GM18505 (cell line): ENCODE results near the gene DPYSL4.
A peak's percentile ranks its signal among the peaks of the same experiment; 100 is the strongest.

Experiments
- ATAC-seq: cut with Tn5 transposase; IDR thresholded peaks from one replicate; pipeline ENCODE4 v1.9.1; 2021; ENCODE audit not compliant: unreplicated experiment
- POLR2A ChIP-seq: IDR thresholded peaks from 4 replicates; pipeline ENCODE4 v1.6.1; 2011; ENCODE audit warnings: borderline replicate concordance; ENCODE audit not compliant: insufficient read depth, insufficient read length; ENCODE audit errors: extremely low read depth

DPYSL4 gene

GRCh38 chr10:132186488-132187429, at the start of gene DPYSL4:
Gene DPYSL4, plus strand, starts transcription at chr10:132186948. Its CDS starts 116 bp downstream, at chr10:132187064.
- no peak for ATAC-seq
- TF ChIP-seq POLR2A: no peak

- TF ChIP-seq POLR2A: no peak
Observed at GRCh38 chr10:132137111-132138072, 49.4 kb upstream of the DPYSL4 start.

GRCh38 chr10:132138133-132138532, 48.6 kb upstream of the DPYSL4 start:
- TF ChIP-seq POLR2A: no peak
- no peak for ATAC-seq

More at GRCh38 chr10:132137111-132138072, 49.4 kb upstream of the DPYSL4 start:
- no peak for ATAC-seq

DNA sequence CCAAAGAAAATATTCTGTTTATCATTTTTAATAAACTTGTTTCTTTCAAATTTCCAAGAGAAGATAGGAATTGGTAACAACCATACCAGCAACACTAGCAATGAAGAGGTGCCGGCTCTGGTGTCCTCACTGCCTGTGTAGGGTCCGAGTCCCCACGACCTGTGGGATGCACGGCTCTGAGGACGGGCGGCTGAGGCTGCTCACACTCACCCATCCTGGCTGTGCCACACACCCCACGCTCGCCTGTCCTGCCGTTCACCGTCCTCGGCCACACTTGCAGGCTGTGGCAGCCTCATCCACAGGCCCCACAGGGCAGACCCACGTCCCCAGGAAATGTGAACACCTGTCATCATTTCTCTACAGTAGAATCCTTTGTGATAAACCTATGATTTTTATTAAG, 48.2 kb upstream of the DPYSL4 start:
- no peak for ATAC-seq
- TF ChIP-seq POLR2A: no peak

GRCh38 chr10:132139526-132139925, 47.2 kb upstream of the DPYSL4 start:
- no peak for ATAC-seq
- no peak for TF ChIP-seq POLR2A

- no peak for ATAC-seq
- TF ChIP-seq POLR2A: no peak
Observed at GRCh38 chr10:132140167-132140925, 46.4 kb upstream of the DPYSL4 start.

GRCh38 chr10:132141076-132141475, 45.7 kb upstream of the DPYSL4 start:
- no peak for ATAC-seq
- no peak for TF ChIP-seq POLR2A

DNA sequence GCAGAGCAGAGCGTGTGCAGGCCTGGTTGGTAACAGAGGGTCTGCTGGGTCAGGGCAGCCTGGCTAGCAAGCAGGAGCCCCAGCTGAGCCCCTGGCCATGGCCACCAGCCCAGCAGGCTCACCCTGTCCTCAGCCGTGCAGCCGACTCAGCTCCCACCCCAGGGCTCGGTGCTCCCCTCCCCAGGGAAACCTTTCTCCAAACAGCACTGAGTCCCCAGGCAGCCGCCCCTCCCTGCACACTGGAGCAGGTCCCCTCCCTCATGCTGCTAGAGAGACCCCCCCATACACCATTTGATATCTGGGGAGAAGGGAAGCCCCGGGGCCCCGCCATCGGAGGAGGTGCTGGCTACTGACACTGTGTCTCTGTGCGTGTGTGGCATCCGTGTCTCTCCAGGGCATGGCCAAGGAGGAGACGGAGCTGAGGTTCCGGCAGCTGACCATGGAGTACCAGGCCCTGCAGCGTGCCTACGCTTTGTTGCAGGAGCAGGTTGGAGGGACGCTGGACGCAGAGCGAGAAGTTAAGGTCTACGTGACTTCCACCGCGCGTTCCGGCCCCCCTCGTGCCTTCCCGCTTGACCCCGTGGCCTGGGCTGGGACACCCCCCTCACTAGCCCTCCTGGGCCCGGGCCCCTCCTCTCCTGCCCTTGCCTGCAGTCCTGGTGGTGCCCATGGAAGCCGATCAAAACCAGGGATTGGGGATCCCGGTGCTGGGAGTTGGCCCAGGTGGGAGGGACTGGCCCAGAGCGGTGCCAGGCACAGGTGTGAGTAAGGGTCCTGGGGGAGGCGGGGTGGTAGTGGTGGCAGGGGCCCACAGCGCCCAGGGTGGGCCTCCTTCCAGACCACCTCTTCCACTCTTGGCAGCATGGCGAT, 45.0 kb upstream of the DPYSL4 start:
- no peak for TF ChIP-seq POLR2A
- no peak for ATAC-seq

GRCh38 chr10:132142396-132143161, 44.2 kb upstream of the DPYSL4 start:
- ATAC-seq: peak; percentile 74

GRCh38 chr10:132143162-132143561, 43.6 kb upstream of the DPYSL4 start:
- no peak for ATAC-seq
- TF ChIP-seq POLR2A: no peak

More at GRCh38 chr10:132142396-132143161, 44.2 kb upstream of the DPYSL4 start:
- no peak for TF ChIP-seq POLR2A

DNA sequence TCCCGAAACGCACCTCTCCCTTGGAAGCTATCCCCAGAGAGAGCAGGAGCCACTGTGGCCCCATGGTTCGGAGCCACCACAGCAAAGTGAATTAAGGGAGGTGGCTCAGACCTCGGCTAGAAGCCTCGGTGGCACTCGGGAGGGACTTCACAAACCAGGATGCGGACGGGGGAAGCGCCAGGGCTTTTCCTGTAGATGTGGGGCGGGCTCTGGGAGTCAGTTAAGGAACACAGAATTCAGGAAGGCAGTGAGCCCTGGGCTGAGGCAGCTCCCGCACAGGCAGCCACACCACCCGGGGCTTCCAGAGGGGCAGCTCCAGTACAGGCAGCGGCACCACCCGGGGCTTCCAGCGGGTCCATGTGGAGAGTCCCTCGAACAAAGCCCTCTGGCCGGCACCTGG, 42.7 kb upstream of the DPYSL4 start:
- no peak for ATAC-seq

More for the DNA sequence above, 42.7 kb upstream of the DPYSL4 start:
- no peak for TF ChIP-seq POLR2A
